ENCODE data around the gene MATN3.

Gene MATN3

GRCh38 chr2:19942199-19942598 is 70.3 kb downstream of the MATN3 start:
- peak; percentile 88 for ATAC-seq
- no peak for TF ChIP-seq CSRNP3 (CRISPR knock-in tag; IDR thresholded peaks at IDR 0.05)
- peak; percentile 96 for TF ChIP-seq ISL1 (CRISPR knock-in tag; IDR thresholded peaks at IDR 0.05)
- TF ChIP-seq GLIS3 (CRISPR knock-in tag; IDR thresholded peaks at IDR 0.05), result no peak
- TF ChIP-seq ZNF8 (CRISPR knock-in tag; IDR thresholded peaks at IDR 0.05), result no peak
- TF ChIP-seq TSHZ2 (CRISPR knock-in tag; IDR thresholded peaks at IDR 0.05), result no peak
- peak; percentile 33; the same call in 1 of the 2 replicates for TF ChIP-seq TCF4 (CRISPR knock-in tag; IDR thresholded peaks at IDR 0.05; ENCODE audit: borderline replicate concordance)

Data from SK-N-SH treated with all-trans-retinoic acid at 6 μM for 48 hours (cell line).